Psoas muscle (tissue), 8 donors: ENCODE measurements around the gene PPP1R15A. TPM values are rescaled to one million over a fixed set of nuclear protein-coding genes. Genes with fewer than 3 reads are reported as not detected.
"Not testable (repeated sequence)": the region's sequence is repeated elsewhere in the genome, so short reads cannot be mapped to it uniquely, and the experiment has no call there.

Experiments
- ATAC-seq, 4 donors: fragments of 200-7000 bp; cut with Tn5 transposase; one replicate each; pipeline ENCODE4 v1.9.1; 2020; ENCODE audit warnings: moderate library complexity in 3 of 4, mild to moderate bottlenecking in 2 of 4
- DNase-seq, 2 donors: peaks; one replicate each; pipeline ENCODE4 v3.0.0-alpha.2; 2020
- H3K27ac ChIP-seq: fragments of 200-600 bp; one replicate; pipeline ENCODE4 v1.8.0; 2022
- H3K27me3 ChIP-seq, 3 donors: fragments of 200-600 bp in 1 of 3; one replicate each; pipeline versions ENCODE4 v1.6.1 to v1.8.0; 2013 to 2022; ENCODE audit warnings: low read length in 2 of 3, mild to moderate bottlenecking in 2 of 3, moderate library complexity in 1 of 3; ENCODE audit not compliant: insufficient read depth in 3 of 3
- H3K36me3 ChIP-seq, 2 donors: fragments of 200-600 bp in 1 of 2; one replicate each; pipeline versions ENCODE4 v1.6.1 to v1.8.0; 2013 to 2022; ENCODE audit warnings: low read depth in 1 of 2, mild to moderate bottlenecking in 1 of 2, moderate library complexity in 1 of 2; ENCODE audit not compliant: insufficient read depth in 1 of 2
- H3K4me1 ChIP-seq: fragments of 200-600 bp; one replicate; pipeline ENCODE4 v1.8.0; 2022
- H3K4me3 ChIP-seq: fragments of 200-600 bp; one replicate; pipeline ENCODE4 v1.8.0; 2022; ENCODE audit warnings: mild to moderate bottlenecking
- H3K9me3 ChIP-seq: fragments of 200-600 bp; one replicate; pipeline ENCODE4 v1.8.0; 2022
- CTCF ChIP-seq: fragments of 200-600 bp; IDR thresholded peaks from one replicate; pipeline ENCODE4 v1.8.0; 2022; ENCODE audit warnings: antibody characterized with exemption
- WGBS, 3 donors: extraction: QIAGEN DNeasy Blood & Tissue Kit; methylation state at CpG; one replicate each; pipeline versions ENCODE4 v1.1.6 to v1.1.7; 2013; 5-methylcytosine and 5-hydroxymethylcytosine counted together
- intact Hi-C, 2 donors: fragments of 100-400 bp; cut with DNase I; formaldehyde crosslinking; loops; one replicate each; pipeline versions ENCODE4 v1.11.0 to v1.14.2; 2022
- polyA plus RNA-seq, 3 donors: library from polyadenylated mRNA; stranded (reverse); fragments of 200-250 nt; gene quantifications; one replicate each; pipeline ENCODE4 v1.2.3, GENCODE V29; 2013
- total RNA-seq, 4 donors: library from RNA; stranded (reverse); fragmentation: NEBNext Ultra II Directional in 2 of 4; extraction: Animal tissue kit (Norgen Biotek cat#: 25700) in 2 of 4; gene quantifications; one replicate each; pipeline versions ENCODE4 v1.2.1 to v1.2.4, GENCODE V29; 2021 to 2023
- donor health status: healthy with polysubstance abuse.
- donor health status: DM: no; HTN: no; CAD: no; lungs with moderate emphysema.
- donor health status: Bipolar disorder and iron deficiency.
- donor health status: healthy.
- donor health status: DM: yes; HTN: yes; CAD: no.
- donor health status: DM: no; HTN: no; CAD: no.
- donor health status: DM: no; HTN: no; CAD: no.
- donor health status: DM: yes; HTN: yes; CAD: no.

Gene PPP1R15A
- total and polyA plus RNA-seq, 7 donors: 34.5 to 93.4 (median 61.1) TPM

- H3K27me3 ChIP-seq: no peaks in the 10 kb centered on the region
- H3K4me3 ChIP-seq: no peak overlapping the region
- WGBS, 3 donors: 85 to 90% (median 85%) methylated on average over 8 of the region's 8 CpGs
- TF ChIP-seq CTCF: no peak
- H3K36me3 ChIP-seq: peaks cover 10 to 93% of the 10 kb centered on the region in 2 donors
- no peak overlapping the region for H3K27ac ChIP-seq
- no peaks in the 10 kb centered on the region for H3K9me3 ChIP-seq
- no peak for DNase-seq
- ATAC-seq: no peak
- intact Hi-C loops: no loop called here
- no peaks in the 10 kb centered on the region for H3K4me1 ChIP-seq
Measured at GRCh38 chr19:48915757-48916156, 43.5 kb downstream of the PPP1R15A start.

- Histone ChIP-seq H3K4me1 (no peaks in the 10 kb centered on the region), H3K27me3 (no peaks in the 10 kb centered on the region), H3K36me3 (peaks cover 10 to 91% of the 10 kb centered on the region in 2 donors), H3K27ac (no peak overlapping the region), H3K4me3 (no peak overlapping the region), H3K9me3 (no peaks in the 10 kb centered on the region)
- DNase-seq (no peak), ATAC-seq (no peak)
- intact Hi-C loops: no loop called here
- 72 to 82% (median 81%) methylated on average over 6 of the region's 6 CpGs for WGBS, 3 donors
- no peak for TF ChIP-seq CTCF
Measured at GRCh38 chr19:48918071-48918470, 45.9 kb downstream of the PPP1R15A start.

GRCh38 chr19:48918801-48919247 is 46.6 kb downstream of the PPP1R15A start:
- no peaks in the 10 kb centered on the region for H3K4me1 ChIP-seq
- H3K4me3 ChIP-seq: no peak overlapping the region
- intact Hi-C loops: no loop called here
- peaks cover 10 to 89% of the 10 kb centered on the region in 2 donors for H3K36me3 ChIP-seq
- H3K9me3 ChIP-seq: no peaks in the 10 kb centered on the region
- peak in 3 of 4 donors; percentile 44 to 80 (median 59) for ATAC-seq
- TF ChIP-seq CTCF: no peak
- no peaks in the 10 kb centered on the region for H3K27me3 ChIP-seq
- DNase-seq: no peak
- WGBS, 3 donors: 81 to 85% (median 81%) methylated on average over 18 of the region's 18 CpGs
- no peak overlapping the region for H3K27ac ChIP-seq

GRCh38 chr19:48919271-48919670 is 47.0 kb downstream of the PPP1R15A start:
- 93 to 95% (median 94%) methylated on average over 8 of the region's 8 CpGs for WGBS, 3 donors
- H3K4me3 ChIP-seq, H3K27me3 ChIP-seq, H3K27ac ChIP-seq, H3K9me3 ChIP-seq, intact Hi-C loops, H3K4me1 ChIP-seq, DNase-seq: not testable (repeated sequence)
- peaks cover 9 to 85% of the 10 kb centered on the region in 2 donors for H3K36me3 ChIP-seq
- ATAC-seq: peak in 1 of 4 donors; percentile 3

- Histone ChIP-seq H3K36me3 (peaks cover 2 to 68% of the 10 kb centered on the region in 2 donors), H3K4me3 (no peak overlapping the region), H3K4me1 (no peaks in the 10 kb centered on the region), H3K27me3 (no peaks in the 10 kb centered on the region), H3K9me3 (no peaks in the 10 kb centered on the region), H3K27ac (no peak overlapping the region)
- WGBS, 3 donors: 82 to 88% (median 84%) methylated on average over 10 of the region's 10 CpGs
- TF ChIP-seq CTCF: no peak
- ATAC-seq: no peak
- no peak for DNase-seq
- intact Hi-C loops: no loop called here
Measured at GRCh38 chr19:48920949-48921348, 48.7 kb downstream of the PPP1R15A start.
